GM12872 (cell line): ENCODE results near the gene CFAP73.

Source experiments
- TF ChIP-seq, protein P1 (sequence below): IDR thresholded peaks from 3 replicates; pipeline ENCODE4 v1.5.1; 2011; ENCODE audit warnings: low read depth, mild to moderate bottlenecking, low read length, moderate library complexity; ENCODE audit not compliant: insufficient read depth

The CFAP73 gene

DNA sequence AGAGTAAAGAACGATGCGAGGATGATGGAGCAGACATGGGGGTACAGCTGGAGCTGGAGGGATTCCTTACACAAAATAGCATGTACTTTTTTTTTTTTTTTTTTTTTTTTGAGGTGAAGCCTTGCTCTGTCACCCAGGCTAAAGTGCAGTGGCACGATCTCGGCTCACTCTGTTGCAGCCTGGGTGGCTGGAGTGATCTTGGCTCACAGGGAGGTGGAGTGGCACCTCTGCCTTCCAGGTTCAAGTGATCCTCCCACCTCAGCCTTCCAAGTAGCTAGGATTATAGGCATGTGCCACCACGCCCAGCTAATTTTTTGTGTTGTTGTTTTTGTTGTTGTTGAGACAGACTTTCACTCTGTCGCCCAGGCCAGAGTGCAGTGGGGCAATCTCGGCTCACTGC lies 8.8 kb upstream of the CFAP73 start:
- TF ChIP-seq, protein P1, sequence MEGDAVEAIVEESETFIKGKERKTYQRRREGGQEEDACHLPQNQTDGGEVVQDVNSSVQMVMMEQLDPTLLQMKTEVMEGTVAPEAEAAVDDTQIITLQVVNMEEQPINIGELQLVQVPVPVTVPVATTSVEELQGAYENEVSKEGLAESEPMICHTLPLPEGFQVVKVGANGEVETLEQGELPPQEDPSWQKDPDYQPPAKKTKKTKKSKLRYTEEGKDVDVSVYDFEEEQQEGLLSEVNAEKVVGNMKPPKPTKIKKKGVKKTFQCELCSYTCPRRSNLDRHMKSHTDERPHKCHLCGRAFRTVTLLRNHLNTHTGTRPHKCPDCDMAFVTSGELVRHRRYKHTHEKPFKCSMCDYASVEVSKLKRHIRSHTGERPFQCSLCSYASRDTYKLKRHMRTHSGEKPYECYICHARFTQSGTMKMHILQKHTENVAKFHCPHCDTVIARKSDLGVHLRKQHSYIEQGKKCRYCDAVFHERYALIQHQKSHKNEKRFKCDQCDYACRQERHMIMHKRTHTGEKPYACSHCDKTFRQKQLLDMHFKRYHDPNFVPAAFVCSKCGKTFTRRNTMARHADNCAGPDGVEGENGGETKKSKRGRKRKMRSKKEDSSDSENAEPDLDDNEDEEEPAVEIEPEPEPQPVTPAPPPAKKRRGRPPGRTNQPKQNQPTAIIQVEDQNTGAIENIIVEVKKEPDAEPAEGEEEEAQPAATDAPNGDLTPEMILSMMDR = no peak

DNA sequence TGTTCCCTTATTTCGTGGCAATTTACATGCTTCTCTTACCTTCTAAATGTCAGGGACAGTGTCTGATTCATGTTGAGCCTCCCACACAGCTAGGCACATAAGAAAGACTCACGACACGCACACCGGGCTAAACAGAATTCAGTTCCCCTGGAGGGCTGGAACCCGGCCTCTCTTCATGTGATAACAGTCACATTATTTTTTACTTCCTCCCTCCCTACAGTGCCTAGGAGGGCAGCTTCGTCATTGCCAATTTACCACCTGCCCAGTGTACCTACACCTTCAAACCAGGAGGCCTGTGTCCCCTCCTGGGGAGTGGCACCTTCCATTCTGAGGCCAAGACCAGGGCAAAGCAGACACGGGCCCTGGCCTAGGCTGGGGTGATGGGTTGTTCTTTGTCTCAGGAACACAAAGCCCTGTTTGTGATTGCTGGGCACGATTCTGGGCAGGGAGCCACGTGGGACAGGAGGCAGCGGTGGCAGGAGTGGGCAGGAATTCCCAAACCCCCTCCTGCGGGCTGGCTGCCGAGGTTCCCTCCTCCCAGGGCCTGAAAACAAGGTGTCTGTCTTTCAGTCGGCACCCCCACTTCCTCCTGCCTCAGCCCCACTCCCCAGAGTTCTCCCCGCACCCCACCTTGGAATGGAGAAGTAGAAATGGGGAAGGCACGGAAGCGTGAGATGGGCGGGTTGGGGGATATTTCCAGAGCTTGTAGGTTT lies 7.2 kb upstream of the CFAP73 start:
- TF ChIP-seq, protein P1 = no peak

DNA sequence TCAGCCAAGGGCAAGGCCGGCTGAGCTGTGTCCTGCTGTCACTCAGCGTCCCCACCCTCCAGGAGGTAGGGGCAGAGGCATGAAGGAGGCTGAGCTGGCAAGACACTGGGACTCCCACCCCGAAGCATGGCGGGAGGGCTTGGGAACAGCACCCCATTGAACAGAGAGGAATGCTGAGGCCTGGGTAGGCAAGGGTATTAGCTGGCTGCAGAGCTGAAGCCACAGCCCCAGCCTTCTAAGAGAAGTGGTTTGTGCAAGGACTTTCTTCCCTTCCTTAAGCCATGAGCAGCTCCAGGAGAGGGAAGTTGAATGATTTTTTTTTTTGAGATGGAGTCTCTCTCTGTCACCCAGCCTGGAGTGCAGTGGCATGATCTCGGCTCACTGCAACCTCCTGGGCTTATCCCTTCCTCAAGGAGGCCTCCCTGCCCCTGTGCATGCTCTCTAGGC lies 6.6 kb upstream of the CFAP73 start:
- TF ChIP-seq, protein P1 = no peak

DNA sequence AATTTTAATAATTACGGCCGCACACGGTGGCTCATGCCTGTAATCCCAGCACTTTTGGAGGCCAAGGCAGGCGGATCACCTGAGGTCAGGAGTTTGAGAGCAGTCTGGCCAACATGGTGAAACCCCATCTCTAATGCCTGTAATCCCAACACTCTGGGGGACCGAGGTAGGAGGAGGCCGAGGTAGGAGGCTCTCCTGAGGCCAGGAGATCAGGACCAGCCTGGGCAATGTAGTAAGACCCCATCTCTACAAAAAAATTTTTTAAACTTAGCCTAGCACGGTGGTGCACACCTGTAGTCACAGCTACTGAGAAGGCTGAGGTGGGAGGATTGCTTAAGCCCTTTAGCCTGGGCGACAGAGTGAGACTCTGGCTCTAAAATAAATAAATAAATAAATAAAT lies 5.6 kb upstream of the CFAP73 start:
- TF ChIP-seq, protein P1 = no peak

DNA sequence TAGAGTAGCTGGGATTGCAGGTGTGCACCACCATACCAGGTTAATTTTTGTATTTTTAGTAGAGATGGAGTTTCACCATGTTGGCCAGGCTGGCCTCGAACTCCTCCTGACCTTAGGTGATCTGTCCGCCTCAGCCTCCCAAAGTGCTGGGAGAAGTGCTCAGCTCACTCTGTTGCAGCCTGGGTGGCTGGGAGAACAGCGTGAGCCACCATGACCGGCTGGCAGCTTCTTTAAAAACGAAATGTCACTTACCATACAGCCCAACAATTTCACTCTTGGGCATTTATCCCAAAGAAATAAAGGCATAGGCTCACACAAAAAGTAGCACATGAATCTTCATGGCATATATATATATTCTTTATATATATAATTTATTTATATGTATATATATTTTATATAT lies 4.7 kb upstream of the CFAP73 start:
- TF ChIP-seq, protein P1 = no peak

DNA sequence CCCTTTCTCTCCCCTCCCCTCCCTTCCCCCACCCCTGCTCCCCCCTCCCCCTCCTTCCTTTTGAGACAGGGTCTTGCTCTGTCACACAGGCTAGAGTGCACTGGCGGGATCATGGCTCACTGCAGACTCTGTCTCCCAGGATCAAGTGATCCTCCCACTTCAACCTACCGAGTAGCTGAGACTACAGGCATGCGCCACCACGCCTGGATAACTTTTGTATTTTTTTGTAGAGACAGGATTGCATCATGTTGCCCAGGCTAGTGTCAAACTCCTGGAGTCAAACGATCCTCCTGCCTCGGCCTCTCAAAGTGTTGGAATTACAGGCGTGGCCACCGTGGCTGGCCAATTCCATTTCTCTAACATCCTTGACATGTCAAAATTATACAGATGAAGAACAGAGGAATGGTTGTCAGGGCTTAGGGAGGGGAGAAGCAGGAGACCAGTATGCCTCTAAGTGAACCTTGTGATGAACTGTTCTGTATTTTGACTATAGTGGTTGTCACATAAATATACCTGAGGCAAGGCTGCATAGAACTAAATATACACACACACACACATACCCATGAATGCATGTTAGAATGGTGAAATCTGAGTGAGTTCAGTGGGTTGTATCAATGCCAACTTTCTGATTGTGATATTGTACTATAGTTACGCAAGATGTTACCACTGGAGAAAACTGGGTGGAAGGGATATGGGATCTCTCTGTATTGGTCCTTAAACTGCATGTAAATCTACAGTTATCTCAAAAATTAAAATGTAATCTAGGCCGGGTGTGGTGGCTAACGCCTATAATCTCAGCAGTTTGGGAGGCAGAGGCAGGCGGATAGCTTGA lies 3.6 kb upstream of the CFAP73 start:
- TF ChIP-seq, protein P1 = no peak

DNA sequence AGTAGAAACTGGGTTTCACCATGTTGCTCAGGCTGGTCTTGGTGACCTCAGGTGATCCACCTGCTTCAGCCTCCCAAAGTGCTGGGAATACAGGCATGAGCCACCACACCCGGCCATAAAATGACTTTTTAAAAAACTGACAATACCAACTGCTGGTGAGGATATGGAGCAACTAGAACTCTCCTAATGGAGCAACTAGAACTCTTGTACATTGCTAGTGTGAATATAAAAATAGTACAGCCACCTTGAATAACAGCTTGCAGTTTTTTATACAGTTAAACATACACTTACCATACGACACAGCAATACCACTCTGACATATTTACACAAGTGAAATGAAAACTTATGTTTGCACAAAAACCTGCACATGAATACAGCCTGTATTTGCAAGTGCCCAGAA lies 2.5 kb upstream of the CFAP73 start:
- TF ChIP-seq, protein P1 = no peak
